ENCODE data around the gene PCDHB6.
"Not testable (repeated sequence)": the region's sequence is repeated elsewhere in the genome, so short reads cannot be mapped to it uniquely, and the experiment has no call there.

The PCDHB6 gene

GRCh38 chr5:141172381-141173204, 22.7 kb downstream of the PCDHB6 start, which contains the start of gene PCDHB7:
TSS of gene PCDHB7 (plus strand) at chr5:141172644. CDS start at chr5:141172836, 192 bp downstream.
- peak; percentile 22 for DNase-seq

GRCh38 chr5:141174291-141175104, 24.6 kb downstream of the PCDHB6 start:
- DNase-seq, result not testable (repeated sequence)

- no peak for DNase-seq
Measured at GRCh38 chr5:141175933-141176332, 26.1 kb downstream of the PCDHB6 start.

GRCh38 chr5:141177577-141178191, 27.8 kb downstream of the PCDHB6 start, which contains the start of gene PCDHB8:
TSS of gene PCDHB8 (plus strand) at chr5:141177790. CDS start at chr5:141178035, 245 bp downstream.
- DNase-seq, result peak; percentile 43

- not testable (repeated sequence) for DNase-seq
Measured at GRCh38 chr5:141179371-141179770, 29.5 kb downstream of the PCDHB6 start.

GRCh38 chr5:141179876-141180275, 30.0 kb downstream of the PCDHB6 start:
- DNase-seq, result not testable (repeated sequence)

GRCh38 chr5:141180313-141180712, 30.5 kb downstream of the PCDHB6 start:
- DNase-seq, result no peak

- no peak for DNase-seq
Measured at GRCh38 chr5:141182248-141182647, 32.4 kb downstream of the PCDHB6 start, which contains the start of gene PCDHB16. TSS of gene PCDHB16 (plus strand) at chr5:141182387. CDS start at chr5:141182560, 173 bp downstream.

- not testable (repeated sequence) for DNase-seq
Measured at GRCh38 chr5:141184117-141184855, 34.4 kb downstream of the PCDHB6 start.

GRCh38 chr5:141186897-141187512, 37.1 kb downstream of the PCDHB6 start, which contains the start of gene PCDHB9:
TSS of gene PCDHB9 (plus strand) at chr5:141187161. CDS start at chr5:141187319, 158 bp downstream.
- DNase-seq, result no peak

- DNase-seq, result not testable (repeated sequence)
Measured at GRCh38 chr5:141188682-141189081, 38.8 kb downstream of the PCDHB6 start.

- not testable (repeated sequence) for DNase-seq
Measured at GRCh38 chr5:141189131-141189530, 39.3 kb downstream of the PCDHB6 start.

GRCh38 chr5:141192110-141192725, 42.4 kb downstream of the PCDHB6 start, which contains the start of gene PCDHB10:
TSS of gene PCDHB10 (plus strand) at chr5:141192353. CDS start at chr5:141192553, 200 bp downstream.
- no peak for DNase-seq

- not testable (repeated sequence) for DNase-seq
Measured at GRCh38 chr5:141194332-141194731, 44.5 kb downstream of the PCDHB6 start.

- no peak for DNase-seq
Measured at GRCh38 chr5:141196363-141196762, 46.5 kb downstream of the PCDHB6 start.

GRCh38 chr5:141199359-141200235, 49.7 kb downstream of the PCDHB6 start, which contains the start of gene PCDHB11:
TSS of gene PCDHB11 (plus strand) at chr5:141199627. CDS start at chr5:141199775, 148 bp downstream.
- peak; percentile 30 for DNase-seq

GRCh38 chr5:141201126-141201525, 51.3 kb downstream of the PCDHB6 start:
- not testable (repeated sequence) for DNase-seq

- not testable (repeated sequence) for DNase-seq
Measured at GRCh38 chr5:141201646-141202045, 51.8 kb downstream of the PCDHB6 start.
